Subcutaneous adipose tissue (tissue), 4 donors: ENCODE measurements around the gene ICAM3. TPM values are rescaled to one million over a fixed set of nuclear protein-coding genes. Genes with fewer than 3 reads are reported as not detected.

Experiments
- CTCF ChIP-seq: fragments of 450-650 bp; IDR thresholded peaks from one replicate; pipeline ENCODE4 v1.5.1; 2016; ENCODE audit warnings: low read depth, mild to moderate bottlenecking, control low read depth, antibody characterized with exemption, moderate library complexity
- total RNA-seq, 4 donors: library from RNA; depleted of rRNA; stranded (reverse); fragments of >200 nt; gene quantifications; one replicate each; pipeline ENCODE4 v1.1.0, GENCODE V29; 2016

Gene ICAM3
- total RNA-seq, 4 donors from 2014 or later: 4.9 to 17.3 (median 9.2) TPM

- no peak for TF ChIP-seq CTCF
These were observed 18.6 kb downstream of the ICAM3 start for GRCh38 chr19:10320602-10321416.

- no peak for TF ChIP-seq CTCF
These were observed 20.4 kb downstream of the ICAM3 start for GRCh38 chr19:10318807-10319682.

- TF ChIP-seq CTCF: no peak
These were observed 21.5 kb downstream of the ICAM3 start for GRCh38 chr19:10317857-10318462.

- no peak for TF ChIP-seq CTCF
These were observed 22.2 kb downstream of the ICAM3 start for GRCh38 chr19:10317045-10317856.

- no peak for TF ChIP-seq CTCF
These were observed 23.0 kb downstream of the ICAM3 start for GRCh38 chr19:10316229-10317044.
